ENCODE data around the gene ELF1.

GRCh38 chr13:40931719-40932118 is 87.4 kb downstream of the ELF1 start:
- no peak for TF ChIP-seq CTCF (conservative IDR thresholded peaks at IDR 0.05 in 1 of 2, IDR thresholded peaks at IDR 0.05 in 1 of 2; ENCODE audit: extremely low read depth in 1 of 2, insufficient read depth in 1 of 2, low read depth in 1 of 2, low read length in 2 of 2)
- no peak for TF ChIP-seq EZH2 (IDR thresholded peaks at IDR 0.05; ENCODE audit: borderline replicate concordance, low read length)
